ENCODE results near the gene FGF11.

GRCh38 chr17:7448461-7448860 is 9.1 kb downstream of the FGF11 start:
- TF ChIP-seq CTCF (IDR thresholded peaks at IDR 0.05 in 8 of 11, conservative IDR thresholded peaks at IDR 0.05 in 3 of 11), result no peak
- TF ChIP-seq POLR2A (IDR thresholded peaks at IDR 0.05), result no peak

All from spleen (tissue), 7 donors.